K562 (cell line): Measurements from ENCODE around the gene TAF5L. TPM values are rescaled to one million over a fixed set of nuclear protein-coding genes. Genes with fewer than 3 reads are reported as not detected.
A peak's percentile ranks its signal among the peaks of the same experiment; 100 is the strongest.

Source experiments
- BCOR ChIP-seq: fragments of 450-650 bp; IDR thresholded peaks from 2 replicates; pipeline ENCODE4 v1.6.1; 2016
- DEAF1 ChIP-seq: fragments of 450-650 bp; formaldehyde crosslinking; IDR thresholded peaks from 2 replicates; pipeline ENCODE4 v1.4.0; 2020; ENCODE audit warnings: mild to moderate bottlenecking, moderate library complexity
- E4F1 ChIP-seq: fragments of 250-450 bp; sonication (Bioruptor Pico); IDR thresholded peaks from 2 replicates; pipeline ENCODE4 v1.5.0; 2021; ENCODE audit warnings: mild to moderate bottlenecking, borderline replicate concordance
- GTF3C2 ChIP-seq: IDR thresholded peaks from 3 replicates; pipeline ENCODE4 v1.6.1; 2011; ENCODE audit warnings: borderline replicate concordance, mild to moderate bottlenecking, moderate library complexity; ENCODE audit not compliant: insufficient read length; ENCODE audit errors: extremely low read depth
- HNRNPUL1 ChIP-seq: fragments of 200-400 bp; formaldehyde crosslinking; IDR thresholded peaks from 2 replicates; pipeline ENCODE4 v1.6.1; 2017; ENCODE audit warnings: low read length
- ILF3 ChIP-seq: fragments of 450-650 bp; IDR thresholded peaks from 2 replicates; pipeline ENCODE4 v1.6.1; 2018; ENCODE audit warnings: antibody characterized with exemption, mild to moderate bottlenecking, moderate library complexity, borderline replicate concordance
- KDM1A ChIP-seq, 2 experiments: fragments of 450-650 bp; IDR thresholded peaks; 2 replicates each; pipeline ENCODE4 v1.6.1; 2016; ENCODE audit warnings: mild to moderate bottlenecking in 2 of 2
- MAFG ChIP-seq: fragments of 450-650 bp; conservative IDR thresholded peaks from 2 replicates; pipeline ENCODE4 v1.6.1; 2016; ENCODE audit warnings: missing genetic modification characterization, missing compliant biosample characterization
- PRDM10 ChIP-seq: fragments of 450-650 bp; IDR thresholded peaks from 2 replicates; pipeline ENCODE4 v1.6.1; 2018; ENCODE audit not compliant: partially characterized antibody
- RCOR1 ChIP-seq, 2 experiments: IDR thresholded peaks; 2 replicates each; pipeline ENCODE4 v1.6.1; 2012; ENCODE audit warnings: low read depth in 2 of 2, low read length in 2 of 2, borderline replicate concordance in 1 of 2, improper control_type of control experiment in 1 of 2
- SMARCA4 ChIP-seq: fragments of 450-650 bp; IDR thresholded peaks from 2 replicates; pipeline ENCODE4 v1.6.1; 2016
- ZNF668 ChIP-seq: fragments of 250-450 bp; sonication (Bioruptor Pico); IDR thresholded peaks from 2 replicates; pipeline ENCODE4 v1.8.0; 2022; ENCODE audit warnings: mild to moderate bottlenecking, inconsistent platforms
- polyA plus RNA-seq, 8 experiments: library from polyadenylated mRNA; depleted of rRNA in 4 of 8; stranded (reverse) in 5 of 8; unstranded in 3 of 8; fragments of >200 nt; fragmentation: Nextera tagmentation in 2 of 8; fragmentation: Illumina TruSeq in 1 of 8; extraction: Ambion mirVana in 2 of 8; extraction: Trizol in 1 of 8; gene quantifications; 2 replicates each; pipeline versions ENCODE4 v1.2.1 to v1.2.3, GENCODE V29; 2011 to 2014; ENCODE audit warnings: inconsistent platforms in 1 of 8, missing spikeins in 1 of 8
- total RNA-seq, 7 experiments: library from RNA; depleted of rRNA in 6 of 7; stranded (reverse); fragments of >200 nt in 6 of 7; fragmentation: Illumina TruSeq in 2 of 7; extraction: Trizol in 2 of 7; gene quantifications; 2 replicates each; pipeline versions ENCODE4 v1.2.1 to v1.2.3, GENCODE V29; 2011 to 2021; ENCODE audit warnings: low replicate concordance in 1 of 7
- TF ChIP-seq, protein P1 (sequence below): fragments of 450-650 bp; IDR thresholded peaks from 2 replicates; pipeline ENCODE4 v1.6.1; 2016; ENCODE audit warnings: mild to moderate bottlenecking

The TAF5L gene
- total and polyA plus RNA-seq, 9 of the 15 experiments (the other 6 are each of a cell fraction or from before 2014, with no cell fraction given) = 2.2 to 34.2 (median 23.3) TPM

- TF ChIP-seq PRDM10 = peak; percentile 51
- no peak for TF ChIP-seq DEAF1
- TF ChIP-seq ILF3 = peak; percentile 28; the same call in 1 of the 2 replicates
- TF ChIP-seq E4F1 (CRISPR knock-in tag) = no peak
- peak; percentile 98 for TF ChIP-seq SMARCA4
- no peak for TF ChIP-seq MAFG (tag)
- TF ChIP-seq BCOR = peak; percentile 97
- TF ChIP-seq HNRNPUL1 = no peak
- peak; percentile 95 to 99; a peak in 3 of 4 replicates for TF ChIP-seq RCOR1 (IDR thresholded peaks at IDR 0.05; ENCODE audit: borderline replicate concordance in 1 of 2, low read depth in 2 of 2, low read length in 2 of 2)
- TF ChIP-seq GTF3C2 = no peak
- TF ChIP-seq ZNF668 (CRISPR knock-in tag) = peak; percentile 94
- peak; percentile 98 to 99 for TF ChIP-seq KDM1A (IDR thresholded peaks at IDR 0.05)
- TF ChIP-seq, protein P1, sequence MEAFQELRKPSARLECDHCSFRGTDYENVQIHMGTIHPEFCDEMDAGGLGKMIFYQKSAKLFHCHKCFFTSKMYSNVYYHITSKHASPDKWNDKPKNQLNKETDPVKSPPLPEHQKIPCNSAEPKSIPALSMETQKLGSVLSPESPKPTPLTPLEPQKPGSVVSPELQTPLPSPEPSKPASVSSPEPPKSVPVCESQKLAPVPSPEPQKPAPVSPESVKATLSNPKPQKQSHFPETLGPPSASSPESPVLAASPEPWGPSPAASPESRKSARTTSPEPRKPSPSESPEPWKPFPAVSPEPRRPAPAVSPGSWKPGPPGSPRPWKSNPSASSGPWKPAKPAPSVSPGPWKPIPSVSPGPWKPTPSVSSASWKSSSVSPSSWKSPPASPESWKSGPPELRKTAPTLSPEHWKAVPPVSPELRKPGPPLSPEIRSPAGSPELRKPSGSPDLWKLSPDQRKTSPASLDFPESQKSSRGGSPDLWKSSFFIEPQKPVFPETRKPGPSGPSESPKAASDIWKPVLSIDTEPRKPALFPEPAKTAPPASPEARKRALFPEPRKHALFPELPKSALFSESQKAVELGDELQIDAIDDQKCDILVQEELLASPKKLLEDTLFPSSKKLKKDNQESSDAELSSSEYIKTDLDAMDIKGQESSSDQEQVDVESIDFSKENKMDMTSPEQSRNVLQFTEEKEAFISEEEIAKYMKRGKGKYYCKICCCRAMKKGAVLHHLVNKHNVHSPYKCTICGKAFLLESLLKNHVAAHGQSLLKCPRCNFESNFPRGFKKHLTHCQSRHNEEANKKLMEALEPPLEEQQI = peak; percentile 98; the same call in 1 of the 2 replicates
These were observed 70.9 kb downstream of the TAF5L start (continued) for GRCh38 chr1:229554886-229555621.
